ENCODE results near the gene TTC12.

DNA sequence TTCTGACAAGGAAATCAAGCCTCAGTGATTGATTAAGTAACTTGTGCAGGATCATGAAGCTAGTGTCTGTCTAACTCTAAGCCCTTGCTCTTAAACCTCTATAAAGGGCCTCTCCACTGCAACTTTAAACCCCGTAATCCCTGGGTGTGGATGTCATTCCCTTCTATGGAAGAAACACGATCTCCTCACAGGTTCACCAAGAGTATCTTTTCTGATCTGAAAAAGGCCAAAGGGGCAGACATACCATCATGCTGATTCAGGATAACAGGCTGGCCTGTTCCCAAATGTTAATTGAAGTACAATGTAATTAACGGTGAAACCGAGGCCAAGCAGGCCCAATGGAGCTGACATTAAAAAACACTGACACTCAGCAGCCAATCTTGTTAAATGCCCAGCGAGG is 17.1 kb downstream of the TTC12 start:
- TF ChIP-seq, protein P1, sequence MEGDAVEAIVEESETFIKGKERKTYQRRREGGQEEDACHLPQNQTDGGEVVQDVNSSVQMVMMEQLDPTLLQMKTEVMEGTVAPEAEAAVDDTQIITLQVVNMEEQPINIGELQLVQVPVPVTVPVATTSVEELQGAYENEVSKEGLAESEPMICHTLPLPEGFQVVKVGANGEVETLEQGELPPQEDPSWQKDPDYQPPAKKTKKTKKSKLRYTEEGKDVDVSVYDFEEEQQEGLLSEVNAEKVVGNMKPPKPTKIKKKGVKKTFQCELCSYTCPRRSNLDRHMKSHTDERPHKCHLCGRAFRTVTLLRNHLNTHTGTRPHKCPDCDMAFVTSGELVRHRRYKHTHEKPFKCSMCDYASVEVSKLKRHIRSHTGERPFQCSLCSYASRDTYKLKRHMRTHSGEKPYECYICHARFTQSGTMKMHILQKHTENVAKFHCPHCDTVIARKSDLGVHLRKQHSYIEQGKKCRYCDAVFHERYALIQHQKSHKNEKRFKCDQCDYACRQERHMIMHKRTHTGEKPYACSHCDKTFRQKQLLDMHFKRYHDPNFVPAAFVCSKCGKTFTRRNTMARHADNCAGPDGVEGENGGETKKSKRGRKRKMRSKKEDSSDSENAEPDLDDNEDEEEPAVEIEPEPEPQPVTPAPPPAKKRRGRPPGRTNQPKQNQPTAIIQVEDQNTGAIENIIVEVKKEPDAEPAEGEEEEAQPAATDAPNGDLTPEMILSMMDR (IDR thresholded peaks at IDR 0.05) = no peak
- TF ChIP-seq POLR2A (IDR thresholded peaks at IDR 0.05) (no peak), POLR2AphosphoS5 (IDR thresholded peaks at IDR 0.05) (no peak)

Data from prostate gland (tissue), 2 donors.